ENCODE data around the gene ZDHHC22.
"Not testable (repeated sequence)": the region's sequence is repeated elsewhere in the genome, so short reads cannot be mapped to it uniquely, and the experiment has no call there.

The ZDHHC22 gene

DNA sequence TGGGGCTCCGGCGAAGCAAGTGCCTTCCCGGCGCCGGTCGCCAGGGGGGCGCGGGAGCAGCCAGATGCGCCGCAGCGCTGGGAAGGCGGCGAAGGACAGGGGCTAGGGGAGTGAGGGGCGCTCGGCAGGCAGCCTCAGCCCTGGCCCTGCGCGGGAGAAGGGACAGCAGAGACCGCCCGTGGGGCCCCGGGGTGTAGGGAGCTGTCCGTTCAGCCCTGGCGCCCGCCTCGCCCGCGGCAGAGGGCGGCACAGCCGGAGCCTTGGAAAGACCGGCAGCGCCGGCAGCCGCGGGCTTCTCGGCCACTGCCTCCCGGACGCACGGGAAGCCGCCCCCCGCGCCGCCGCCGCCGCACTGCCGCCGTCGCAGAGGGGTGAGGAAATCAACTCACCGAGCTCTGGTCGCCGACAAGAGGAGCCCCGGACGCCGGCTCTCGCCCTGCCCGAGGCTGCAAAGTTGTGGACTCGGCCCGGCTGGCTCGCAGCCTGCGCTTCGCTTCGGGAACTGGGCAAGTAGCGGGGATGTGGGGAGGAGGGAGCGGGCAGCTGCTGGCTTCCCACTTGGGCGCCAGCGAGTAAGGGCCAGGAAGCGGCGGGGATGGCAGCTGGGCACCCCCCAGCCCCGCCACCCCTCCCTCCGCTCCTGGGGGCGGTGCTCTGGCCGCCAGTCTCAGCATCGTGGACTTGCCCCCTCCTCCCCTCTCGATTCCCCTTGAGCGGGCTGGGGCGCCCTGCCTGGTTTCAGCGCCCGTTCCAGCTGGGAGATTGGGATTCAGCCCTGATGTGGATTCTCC is at the start of gene ZDHHC22:
Gene ZDHHC22 (minus strand): TSS at position 578 of the 791 bp plus-strand sequence. CDS start 2,053 bp downstream, outside the sequence.
- peak; percentile 66 for DNase-seq (ENCODE audit: low spot score)

DNA sequence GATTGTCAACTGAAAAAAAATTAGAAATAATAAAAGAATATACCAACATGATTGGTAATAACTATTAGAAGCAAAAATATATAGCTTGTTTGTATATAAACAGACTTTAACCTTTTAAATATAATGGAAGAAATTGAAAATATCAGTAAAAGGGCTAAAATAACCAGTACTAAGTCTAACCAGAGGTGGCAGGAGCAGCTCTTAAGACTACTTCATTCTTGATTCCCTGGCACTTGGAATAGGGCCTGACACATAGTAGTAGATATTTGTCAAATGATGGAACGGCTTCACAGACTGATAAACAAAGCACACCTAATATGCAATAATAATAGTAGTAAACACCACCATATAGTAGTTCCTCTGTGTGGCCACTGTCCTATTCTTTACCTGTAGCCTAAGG is 49.4 kb upstream of the ZDHHC22 start:
- no peak for DNase-seq (ENCODE audit: low spot score)

GRCh38 chr14:77189479-77189878 is 47.9 kb upstream of the ZDHHC22 start:
- no peak for DNase-seq (ENCODE audit: low spot score)

DNA sequence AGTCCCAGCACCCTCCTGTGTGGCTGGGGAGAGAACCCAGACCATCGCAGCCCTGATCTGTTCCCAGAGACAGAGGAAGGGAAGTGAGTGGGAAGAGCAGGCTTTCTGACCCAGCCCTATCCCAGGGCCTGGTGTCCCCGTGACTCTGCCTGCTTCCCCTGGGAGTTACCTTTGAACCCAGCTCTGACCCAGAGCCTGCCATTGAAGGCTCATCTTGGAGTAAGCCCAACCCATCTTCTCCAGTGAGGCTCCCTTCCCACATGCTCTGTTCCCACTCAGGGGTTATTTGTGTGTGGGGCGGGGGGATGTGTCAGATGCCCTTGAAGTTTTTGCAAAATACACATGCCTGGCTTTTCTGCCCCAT is 46.0 kb upstream of the ZDHHC22 start:
- no peak for DNase-seq (ENCODE audit: low spot score)

DNA sequence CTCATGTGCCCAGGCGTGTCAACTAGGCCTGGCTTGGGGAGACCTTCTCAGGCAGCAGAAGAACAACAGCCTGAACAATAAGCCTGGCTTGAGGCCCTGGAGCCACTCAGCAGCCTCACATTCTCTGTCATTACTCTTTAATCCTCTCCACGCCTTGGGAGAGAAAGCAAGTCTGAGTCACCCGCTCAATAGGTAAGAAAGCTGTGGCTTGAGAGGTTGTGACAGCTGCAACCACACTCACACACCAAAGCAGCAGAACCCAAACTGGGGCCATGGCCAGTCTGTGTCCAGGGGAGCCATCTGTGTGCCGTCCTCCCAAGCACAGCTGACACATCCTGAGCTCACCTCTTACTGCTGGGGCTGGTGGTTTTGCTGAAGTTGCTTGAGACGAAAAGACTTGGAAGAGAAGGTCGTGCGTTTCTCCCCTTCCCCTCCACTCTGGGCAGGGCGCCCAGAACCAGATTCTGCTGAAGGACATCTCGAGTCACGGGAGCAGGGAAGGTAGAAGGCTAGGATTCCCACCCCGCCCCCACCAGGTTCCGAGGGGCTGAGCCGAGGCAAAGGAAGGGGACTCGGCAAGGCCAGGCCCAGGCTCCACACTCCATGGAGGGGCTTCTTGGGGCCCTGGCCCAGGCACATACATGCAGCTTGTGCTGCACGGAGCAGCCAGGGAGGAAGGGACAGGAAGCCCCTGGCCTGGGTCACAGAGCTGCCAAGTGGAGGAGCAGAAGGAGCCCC is 45.5 kb upstream of the ZDHHC22 start:
- DNase-seq (ENCODE audit: low spot score), result no peak

- no peak for DNase-seq (ENCODE audit: low spot score)
These were observed 43.5 kb upstream of the ZDHHC22 start for GRCh38 chr14:77185093-77185465.

DNA sequence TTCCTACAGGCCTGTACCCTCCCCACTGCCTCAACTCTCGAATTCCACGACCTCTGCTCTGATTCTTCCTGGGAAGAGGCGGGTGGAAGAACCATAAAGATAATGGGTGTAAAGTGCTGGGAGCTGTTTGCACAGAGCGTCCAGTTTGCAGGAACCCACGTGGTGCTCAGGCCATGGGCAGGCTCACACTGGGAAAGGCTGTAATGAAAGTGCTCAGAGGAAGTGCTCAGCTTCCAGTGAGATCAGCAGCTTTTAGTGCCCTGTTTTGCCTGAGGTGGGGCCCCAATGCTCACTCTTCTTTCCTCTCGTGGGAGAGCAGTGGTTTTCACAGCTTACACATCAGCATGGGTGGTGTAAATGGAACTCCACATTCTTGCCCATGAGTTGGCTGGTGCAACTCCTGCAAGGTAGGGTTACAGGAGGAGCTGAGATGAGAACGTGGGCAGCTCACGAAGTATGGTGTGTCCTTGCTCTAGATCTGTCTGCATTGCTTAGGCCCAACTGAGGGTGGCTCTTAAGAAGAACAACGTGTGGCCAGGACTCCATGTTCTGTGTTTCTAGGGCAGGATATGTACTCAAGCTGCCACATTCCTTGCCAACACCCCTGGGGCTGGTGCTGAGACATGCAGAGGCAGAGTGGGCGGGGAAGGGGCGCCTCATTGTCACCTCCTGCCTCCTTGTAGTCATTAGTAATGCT is 43.0 kb upstream of the ZDHHC22 start:
- DNase-seq (ENCODE audit: low spot score), result no peak

- no peak for DNase-seq (ENCODE audit: low spot score)
These were observed 42.3 kb upstream of the ZDHHC22 start for GRCh38 chr14:77183896-77184295.

GRCh38 chr14:77181603-77182437 is 40.2 kb upstream of the ZDHHC22 start, which contains the start of gene TMEM63C:
TSS of gene TMEM63C (plus strand) at chr14:77181798. CDS start at chr14:77218814, 37,016 bp downstream.
- DNase-seq (ENCODE audit: low spot score), result no peak

- DNase-seq (ENCODE audit: low spot score), result no peak
These were observed 39.4 kb upstream of the ZDHHC22 start for GRCh38 chr14:77180726-77181602.

- DNase-seq (ENCODE audit: low spot score), result no peak
These were observed 37.1 kb upstream of the ZDHHC22 start for GRCh38 chr14:77178656-77179055.

- DNase-seq (ENCODE audit: low spot score), result no peak
These were observed 36.1 kb upstream of the ZDHHC22 start for GRCh38 chr14:77177702-77178101.

GRCh38 chr14:77175843-77176242 is 34.3 kb upstream of the ZDHHC22 start:
- no peak for DNase-seq (ENCODE audit: low spot score)

GRCh38 chr14:77173911-77174617 is 32.5 kb upstream of the ZDHHC22 start:
- not testable (repeated sequence) for DNase-seq (ENCODE audit: low spot score)

GRCh38 chr14:77172916-77173315 is 31.3 kb upstream of the ZDHHC22 start:
- no peak for DNase-seq (ENCODE audit: low spot score)

DNA sequence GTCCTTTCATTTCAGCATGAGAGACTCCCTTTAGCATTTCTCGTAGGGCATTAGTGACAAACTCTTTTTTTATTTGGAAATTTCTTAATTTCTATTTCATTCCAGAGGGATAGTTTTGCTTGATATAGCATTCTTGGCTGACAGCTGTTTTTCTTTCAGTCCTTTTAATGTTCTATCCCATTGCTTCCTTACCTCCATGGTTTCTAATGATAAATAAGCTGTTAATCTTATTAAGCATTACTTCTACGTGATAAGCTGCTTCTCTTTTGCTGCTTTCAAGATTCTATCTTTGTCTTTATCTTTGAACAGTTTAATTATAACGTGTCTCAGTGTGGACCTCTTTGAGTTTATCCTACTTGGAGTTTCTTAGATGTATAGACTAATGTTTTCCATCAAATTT is 28.5 kb upstream of the ZDHHC22 start:
- no peak for DNase-seq (ENCODE audit: low spot score)

- no peak for DNase-seq (ENCODE audit: low spot score)
These were observed 19.4 kb upstream of the ZDHHC22 start for GRCh38 chr14:77161011-77161410.

DNA sequence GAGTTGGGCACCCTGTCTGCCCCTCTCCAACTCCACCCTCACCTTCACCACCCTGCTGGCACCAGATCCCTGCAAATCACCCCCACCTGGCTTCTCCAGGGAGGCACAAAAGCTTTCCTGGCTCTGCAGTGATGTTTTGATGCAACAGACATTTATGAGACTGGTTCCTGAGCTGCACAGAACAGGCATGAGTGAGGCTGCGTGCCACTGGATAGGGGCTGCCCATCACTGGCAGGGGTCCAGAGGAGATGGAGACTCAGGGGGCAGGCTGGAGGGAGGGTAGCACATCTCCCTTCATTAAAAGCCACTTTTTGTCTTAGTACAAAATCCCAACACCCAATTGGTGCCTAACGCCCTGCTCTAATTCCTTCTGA is 17.3 kb upstream of the ZDHHC22 start:
- DNase-seq (ENCODE audit: low spot score), result no peak

DNA sequence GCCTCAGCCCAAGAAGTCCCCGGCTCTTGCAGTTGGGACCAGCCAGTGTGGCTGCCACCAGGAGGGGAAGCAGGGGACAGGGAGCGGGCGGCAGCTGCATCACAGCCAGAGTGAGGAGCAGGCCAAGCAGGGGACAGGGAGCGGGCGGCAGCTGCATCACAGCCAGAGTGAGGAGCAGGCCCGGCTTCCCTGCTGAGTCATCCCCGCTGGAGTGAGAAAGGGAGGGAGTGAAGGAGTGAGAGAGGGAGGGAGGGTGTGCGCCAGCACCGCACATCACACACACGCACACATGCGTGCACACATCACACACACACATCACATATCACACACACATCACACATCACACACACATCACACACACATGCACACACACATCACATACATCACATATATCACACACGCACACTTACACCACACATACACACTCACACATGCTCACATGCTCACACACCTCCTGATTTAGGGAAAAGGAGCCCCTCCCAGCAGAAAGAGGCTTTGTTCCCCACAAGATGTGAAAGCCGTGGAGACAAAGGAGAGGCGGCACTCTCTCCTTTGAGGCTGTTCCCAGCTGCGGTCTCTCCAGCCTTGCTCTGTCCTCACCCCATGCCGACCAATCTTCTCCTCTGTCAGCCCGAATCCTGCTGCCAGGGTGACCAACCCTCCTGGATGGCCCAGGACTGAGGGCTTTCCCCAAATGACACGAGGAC is 16.7 kb upstream of the ZDHHC22 start:
- peak; percentile 89 for DNase-seq (ENCODE audit: low spot score)

GRCh38 chr14:77157740-77158139 is 16.1 kb upstream of the ZDHHC22 start:
- DNase-seq (ENCODE audit: low spot score), result no peak

Measured in GM03348 (cell line).